Tibial nerve (tissue), 3 donors: ENCODE data around the gene SLC43A3.

Experiments
- CTCF ChIP-seq, 5 experiments: fragments of 200-600 bp in 3 of 5; fragments of 450-650 bp in 2 of 5; sonication (generic) in 3 of 5; IDR thresholded peaks; one replicate each; pipeline ENCODE4 v1.5.1; 2016 to 2019; ENCODE audit warnings: antibody characterized with exemption in 5 of 5, mild to moderate bottlenecking in 3 of 5, moderate library complexity in 2 of 5
- POLR2A ChIP-seq, 2 donors: fragments of 450-650 bp; IDR thresholded peaks; one replicate each; pipeline ENCODE4 v1.6.1; 2017; ENCODE audit warnings: antibody characterized with exemption in 2 of 2, mild to moderate bottlenecking in 2 of 2, moderate library complexity in 2 of 2

DNA sequence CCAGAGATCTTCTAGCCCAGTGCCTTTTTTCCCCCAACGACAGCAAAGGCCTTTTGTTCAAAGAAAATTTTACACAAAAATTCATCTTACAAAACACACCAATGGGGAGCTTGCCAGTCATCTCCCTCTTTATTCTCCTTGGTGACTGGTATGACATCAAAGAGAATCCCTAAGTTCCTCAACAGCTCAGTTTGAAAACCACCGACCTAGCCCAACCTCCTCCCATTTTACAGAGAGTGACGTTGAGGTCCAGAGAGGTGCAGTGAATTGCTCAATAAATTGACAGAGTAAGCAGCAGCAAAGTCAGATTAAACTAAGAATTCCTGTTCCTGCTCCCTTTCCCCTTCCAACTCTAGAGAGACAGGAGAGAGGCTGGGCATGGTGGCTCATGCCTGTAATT, 7.8 kb downstream of the SLC43A3 start:
- TF ChIP-seq CTCF (IDR thresholded peaks at IDR 0.05) (no peak), POLR2A (IDR thresholded peaks at IDR 0.05) (no peak)
